ENCODE data around the gene CHRM2. TPM values are rescaled to one million over a fixed set of nuclear protein-coding genes. Genes with fewer than 3 reads are reported as not detected.

CHRM2 gene
- total RNA-seq, 1 donor from 2014 or later: 1.1 TPM

DNA sequence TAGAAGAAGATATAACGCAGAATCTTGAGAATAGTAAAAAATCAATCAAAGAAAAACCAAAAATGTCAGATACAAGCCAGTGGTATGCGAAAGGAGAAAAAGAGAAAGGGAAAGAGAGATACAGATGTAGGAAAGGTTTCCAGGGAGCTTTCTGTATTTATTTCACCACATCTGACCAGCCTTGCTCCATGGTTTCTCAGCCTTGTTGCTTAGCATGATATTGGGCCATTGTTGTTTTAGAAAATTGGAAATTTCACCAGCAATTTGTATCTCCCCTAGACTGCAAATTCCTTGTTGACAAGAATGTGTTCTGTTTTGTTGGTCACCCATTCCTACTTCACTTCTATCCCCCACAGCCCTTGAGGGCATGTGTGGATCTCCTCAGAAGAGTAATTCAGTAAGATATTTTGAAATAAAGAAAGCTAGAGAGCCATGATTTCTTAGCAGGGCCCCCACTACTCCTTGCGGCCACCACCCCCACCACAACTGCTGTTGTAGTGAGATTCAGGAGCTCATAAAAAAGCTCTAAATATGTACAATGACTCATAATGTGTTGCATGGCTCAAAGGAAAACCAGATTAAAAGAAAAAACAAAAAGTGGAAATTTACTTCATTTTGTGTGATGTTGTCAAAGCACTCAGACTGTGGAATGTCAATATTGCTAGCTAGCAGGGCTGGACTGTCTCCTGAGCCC lies 138.7 kb downstream of the CHRM2 start:
- Histone ChIP-seq H3K36me3 (no peaks in the 10 kb centered on the region), H3K27me3 (no peaks in the 10 kb centered on the region), H3K9me3 (no peaks in the 10 kb centered on the region), H3K27ac (no peak overlapping the region), H3K4me3 (no peak overlapping the region), H3K4me1 (peaks cover 7% of the 10 kb centered on the region)
- DNase-seq: no peak
- intact Hi-C loops (cut with DNase I): no loop called here
- TF ChIP-seq, protein P1, sequence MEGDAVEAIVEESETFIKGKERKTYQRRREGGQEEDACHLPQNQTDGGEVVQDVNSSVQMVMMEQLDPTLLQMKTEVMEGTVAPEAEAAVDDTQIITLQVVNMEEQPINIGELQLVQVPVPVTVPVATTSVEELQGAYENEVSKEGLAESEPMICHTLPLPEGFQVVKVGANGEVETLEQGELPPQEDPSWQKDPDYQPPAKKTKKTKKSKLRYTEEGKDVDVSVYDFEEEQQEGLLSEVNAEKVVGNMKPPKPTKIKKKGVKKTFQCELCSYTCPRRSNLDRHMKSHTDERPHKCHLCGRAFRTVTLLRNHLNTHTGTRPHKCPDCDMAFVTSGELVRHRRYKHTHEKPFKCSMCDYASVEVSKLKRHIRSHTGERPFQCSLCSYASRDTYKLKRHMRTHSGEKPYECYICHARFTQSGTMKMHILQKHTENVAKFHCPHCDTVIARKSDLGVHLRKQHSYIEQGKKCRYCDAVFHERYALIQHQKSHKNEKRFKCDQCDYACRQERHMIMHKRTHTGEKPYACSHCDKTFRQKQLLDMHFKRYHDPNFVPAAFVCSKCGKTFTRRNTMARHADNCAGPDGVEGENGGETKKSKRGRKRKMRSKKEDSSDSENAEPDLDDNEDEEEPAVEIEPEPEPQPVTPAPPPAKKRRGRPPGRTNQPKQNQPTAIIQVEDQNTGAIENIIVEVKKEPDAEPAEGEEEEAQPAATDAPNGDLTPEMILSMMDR (IDR thresholded peaks at IDR 0.05): no peak
- no peak for ATAC-seq

DNA sequence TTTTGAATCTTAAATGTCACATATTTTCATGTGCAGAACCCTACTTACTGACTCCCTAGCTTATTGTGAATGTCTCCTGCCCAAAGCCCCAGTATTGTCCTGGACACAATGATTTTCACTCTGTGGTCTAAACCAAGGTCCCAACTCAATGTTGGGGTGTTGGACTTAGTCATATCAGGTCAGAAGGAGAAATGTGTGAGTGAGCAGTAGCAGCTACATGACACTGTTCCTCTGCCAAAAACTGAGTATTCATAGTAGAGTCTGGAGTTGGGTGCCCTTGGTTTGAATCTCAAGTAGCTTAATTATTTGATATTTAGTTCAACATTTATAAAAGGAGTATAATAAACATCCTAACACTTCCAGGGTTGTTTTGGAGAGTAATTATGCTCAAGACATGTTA lies 141.0 kb downstream of the CHRM2 start:
- no peaks in the 10 kb centered on the region for H3K27me3 ChIP-seq

DNA sequence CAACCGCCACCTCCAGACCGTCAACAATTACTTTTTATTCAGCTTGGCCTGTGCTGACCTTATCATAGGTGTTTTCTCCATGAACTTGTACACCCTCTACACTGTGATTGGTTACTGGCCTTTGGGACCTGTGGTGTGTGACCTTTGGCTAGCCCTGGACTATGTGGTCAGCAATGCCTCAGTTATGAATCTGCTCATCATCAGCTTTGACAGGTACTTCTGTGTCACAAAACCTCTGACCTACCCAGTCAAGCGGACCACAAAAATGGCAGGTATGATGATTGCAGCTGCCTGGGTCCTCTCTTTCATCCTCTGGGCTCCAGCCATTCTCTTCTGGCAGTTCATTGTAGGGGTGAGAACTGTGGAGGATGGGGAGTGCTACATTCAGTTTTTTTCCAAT lies 146.6 kb downstream of the CHRM2 start:
- no peaks in the 10 kb centered on the region for H3K9me3 ChIP-seq
- no peak overlapping the region for H3K4me3 ChIP-seq
- DNase-seq (no peak), ATAC-seq (no peak)
- H3K4me1 ChIP-seq: no peaks in the 10 kb centered on the region
- no peaks in the 10 kb centered on the region for H3K36me3 ChIP-seq
- TF ChIP-seq, protein P1 (IDR thresholded peaks at IDR 0.05): no peak
- intact Hi-C loops (cut with DNase I): no loop called here
- no peaks in the 10 kb centered on the region for H3K27me3 ChIP-seq
- H3K27ac ChIP-seq: no peak overlapping the region

More for the DNA sequence above, 141.0 kb downstream of the CHRM2 start:
- DNase-seq (no peak), ATAC-seq (no peak)
- no peaks in the 10 kb centered on the region for H3K9me3 ChIP-seq
- intact Hi-C loops (cut with DNase I): no loop called here
- H3K27ac ChIP-seq: no peak overlapping the region
- no peaks in the 10 kb centered on the region for H3K36me3 ChIP-seq
- H3K4me1 ChIP-seq: peaks cover 7% of the 10 kb centered on the region
- TF ChIP-seq, protein P1 (IDR thresholded peaks at IDR 0.05): no peak
- no peak overlapping the region for H3K4me3 ChIP-seq

DNA sequence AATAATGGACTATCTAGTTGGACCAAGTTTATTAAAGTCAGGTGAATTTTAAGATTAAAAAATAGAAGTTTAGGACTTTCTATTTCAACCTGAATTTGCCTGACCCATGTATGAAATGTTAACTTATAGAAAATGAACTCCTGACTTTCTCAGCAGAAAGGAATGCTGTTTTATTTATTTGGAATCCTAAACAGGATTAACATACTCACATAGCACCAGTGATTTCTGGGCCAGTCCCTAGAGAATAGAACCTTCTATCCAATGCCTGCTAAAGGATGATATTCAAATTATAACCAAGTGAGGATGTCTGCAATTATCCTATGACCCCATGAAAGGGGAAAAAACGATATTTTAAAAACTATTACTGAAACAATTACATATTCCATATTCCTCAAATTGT lies 148.8 kb downstream of the CHRM2 start:
- TF ChIP-seq, protein P1 (IDR thresholded peaks at IDR 0.05): no peak
- intact Hi-C loops (cut with DNase I): no loop called here

DNA sequence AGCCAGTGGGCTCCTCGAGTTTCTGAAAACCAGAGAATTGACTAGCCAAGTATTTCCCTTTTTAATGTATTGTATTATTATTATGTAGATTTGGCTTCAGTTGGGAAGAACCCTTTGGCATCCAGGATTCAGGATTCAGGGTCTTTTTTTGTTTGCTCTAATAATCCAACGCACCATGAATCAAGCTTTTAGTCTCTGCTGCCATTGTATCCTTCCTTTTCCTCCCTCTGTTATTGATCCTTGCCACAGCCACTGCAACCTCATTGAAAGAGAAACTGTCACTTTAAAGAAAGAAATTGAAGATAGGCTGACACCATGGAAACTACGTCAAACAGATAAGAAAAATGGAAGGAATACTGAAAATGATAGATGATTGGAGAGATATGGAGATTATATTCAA lies 150.0 kb downstream of the CHRM2 start:
- no peaks in the 10 kb centered on the region for H3K36me3 ChIP-seq
- intact Hi-C loops (cut with DNase I): no loop called here
- no peaks in the 10 kb centered on the region for H3K4me1 ChIP-seq
- no peak overlapping the region for H3K27ac ChIP-seq
- no peak overlapping the region for H3K4me3 ChIP-seq
- no peaks in the 10 kb centered on the region for H3K27me3 ChIP-seq
- DNase-seq: no peak
- TF ChIP-seq, protein P1 (IDR thresholded peaks at IDR 0.05): no peak
- ATAC-seq: no peak
- no peaks in the 10 kb centered on the region for H3K9me3 ChIP-seq

More for the DNA sequence above, 148.8 kb downstream of the CHRM2 start:
- Histone ChIP-seq H3K27ac (no peak overlapping the region), H3K9me3 (no peaks in the 10 kb centered on the region), H3K27me3 (no peaks in the 10 kb centered on the region), H3K36me3 (no peaks in the 10 kb centered on the region), H3K4me3 (no peak overlapping the region), H3K4me1 (no peaks in the 10 kb centered on the region)
- DNase-seq: no peak
- ATAC-seq: no peak

DNA sequence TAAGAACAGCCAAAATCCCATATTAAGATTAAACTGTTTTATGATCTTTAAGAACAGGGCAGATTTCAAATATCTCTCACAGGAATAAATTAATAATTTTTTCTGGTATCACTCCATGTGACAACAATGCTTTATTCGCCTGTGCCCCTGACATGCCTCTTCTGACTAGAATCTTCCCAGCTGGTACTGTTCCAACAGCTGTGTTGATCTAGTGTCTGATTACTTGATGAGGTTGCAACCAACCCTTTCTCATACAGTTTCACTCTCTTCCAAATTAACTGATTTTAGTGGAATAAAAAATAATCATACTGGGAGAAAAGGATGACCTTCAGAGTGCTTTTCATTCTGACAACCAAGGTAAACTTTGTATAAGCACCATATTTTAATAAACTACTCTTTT lies 151.9 kb downstream of the CHRM2 start:
- Histone ChIP-seq H3K4me1 (no peaks in the 10 kb centered on the region), H3K4me3 (no peak overlapping the region), H3K9me3 (no peaks in the 10 kb centered on the region), H3K27ac (no peak overlapping the region), H3K36me3 (no peaks in the 10 kb centered on the region), H3K27me3 (no peaks in the 10 kb centered on the region)
- intact Hi-C loops (cut with DNase I): no loop called here
- TF ChIP-seq, protein P1 (IDR thresholded peaks at IDR 0.05): no peak
- ATAC-seq (no peak), DNase-seq (no peak)

Data from upper lobe of right lung (tissue), 1 donor.